PC-9 (cell line): Measurements from ENCODE around the gene CDIP1. TPM values are rescaled to one million over a fixed set of nuclear protein-coding genes. Genes with fewer than 3 reads are reported as not detected.
A peak's percentile ranks its signal among the peaks of the same experiment; 100 is the strongest.

ENCODE experiments used
- BruUV-seq: library from RNA; stranded (reverse); fragments of 400-500 nt; replicated peaks from 2 replicates; lab custom pipeline; 2021; lab: Mats Ljungman, UMichigan
- CTCF ChIA-PET: fragments of 300-600 bp; sonication (Branson Sonifier 250); formaldehyde crosslinking; loops from one replicate; lab custom pipeline; 2022; ENCODE audit warnings: antibody characterized with exemption; lab: Charles Lee
- POLR2A ChIA-PET: fragments of 300-600 bp; sonication (Branson Sonifier 250); formaldehyde crosslinking; loops from one replicate; lab custom pipeline; 2022; ENCODE audit warnings: antibody characterized with exemption; ENCODE audit not compliant: unreplicated experiment; lab: Charles Lee
- DNase-seq, 2 experiments: peaks; one replicate each; pipeline versions ENCODE4 v3.0.0 to v3.0.0-alpha.2; 2015 to 2022; ENCODE audit warnings: mixed read lengths in 1 of 2
- H2AFZ ChIP-seq: fragments of 200-600 bp; sonication (generic); 2 replicates; pipeline ENCODE4 v1.8.1; 2017; ENCODE audit warnings: antibody characterized with exemption
- H3F3A ChIP-seq: fragments of 200-600 bp; sonication (generic); 2 replicates; pipeline ENCODE4 v1.8.1; 2017; ENCODE audit warnings: antibody characterized with exemption, mild to moderate bottlenecking, low read depth; ENCODE audit not compliant: insufficient read depth
- H3K27ac ChIP-seq: fragments of 200-600 bp; sonication (generic); 2 replicates; pipeline ENCODE4 v1.6.1; 2016; ENCODE audit warnings: mixed run types
- H3K27me3 ChIP-seq: fragments of 200-600 bp; sonication (generic); 2 replicates; pipeline ENCODE4 v1.6.1; 2016; ENCODE audit warnings: low read depth, mixed run types; ENCODE audit not compliant: insufficient read depth
- H3K36me3 ChIP-seq: fragments of 200-600 bp; sonication (generic); 2 replicates; pipeline ENCODE4 v1.6.1; 2016; ENCODE audit warnings: low read depth, mixed run types
- H3K4me1 ChIP-seq: fragments of 200-600 bp; sonication (generic); replicated peaks from 2 replicates; pipeline ENCODE4 v1.6.1; 2016; ENCODE audit warnings: mixed run types; ENCODE audit not compliant: insufficient read depth
- H3K4me2 ChIP-seq: fragments of 200-600 bp; sonication (generic); 2 replicates; pipeline ENCODE4 v1.6.1; 2017; ENCODE audit warnings: mixed run types
- H3K4me3 ChIP-seq: fragments of 200-600 bp; sonication (generic); 2 replicates; pipeline ENCODE4 v1.6.1; 2016; ENCODE audit warnings: mixed run types
- H3K79me2 ChIP-seq: fragments of 200-600 bp; sonication (generic); 2 replicates; pipeline ENCODE4 v1.6.1; 2017; ENCODE audit warnings: low read depth, mixed run types
- H3K9me2 ChIP-seq: fragments of 200-600 bp; sonication (generic); 2 replicates; pipeline ENCODE4 v1.8.1; 2017; ENCODE audit warnings: mild to moderate bottlenecking; ENCODE audit not compliant: insufficient read depth
- H3K9me3 ChIP-seq: fragments of 200-600 bp; sonication (generic); 2 replicates; pipeline ENCODE4 v1.8.1; 2016; ENCODE audit warnings: low read depth; ENCODE audit not compliant: insufficient read depth
- H4K20me1 ChIP-seq: fragments of 200-600 bp; sonication (generic); 2 replicates; pipeline ENCODE4 v1.8.1; 2017; ENCODE audit not compliant: insufficient read depth
- EZH2 ChIP-seq: fragments of 200-600 bp; sonication (generic); IDR thresholded peaks from 2 replicates; pipeline ENCODE4 v1.8.0; 2017; ENCODE audit warnings: antibody characterized with exemption, low read depth
- intact Hi-C: fragments of 100-400 bp; cut with micrococcal nuclease; formaldehyde crosslinking; loops from one replicate; pipeline ENCODE4 v1.10.0; 2022; ENCODE audit not compliant: unreplicated experiment
- total RNA-seq: library from RNA; stranded (reverse); gene quantifications from 2 replicates; pipeline ENCODE4 v1.2.3, GENCODE V29; 2021
- TF ChIP-seq, protein P1 (sequence below): fragments of 200-600 bp; sonication (generic); conservative IDR thresholded peaks from 2 replicates; pipeline ENCODE4 v1.6.1; 2017; ENCODE audit warnings: mixed run types, antibody characterized with exemption, mild to moderate bottlenecking, moderate library complexity

CDIP1 gene
- total RNA-seq, 1 experiment from 2014 or later: 10.7 TPM

- no peak overlapping the region for H3K4me3 ChIP-seq
- peaks cover 33% of the 10 kb centered on the region for H3F3A ChIP-seq
- ChIA-PET CTCF (interaction anchor here (0.5 to 1.8 kb wide), 5 partner anchors 20 to 795 kb away, joined by 3 to 6 read pairs (median 3); partner anchors contain the start of gene HMOX2), POLR2A (interaction anchor here (0.7 kb wide), 1 partner anchor 211 kb away, joined by 8 read pairs; no protein-coding TSS in a partner anchor)
- BruUV-seq: no TSS peak
- H3K27ac ChIP-seq: peak overlapping the region; percentile 67
- intact Hi-C loops: loop anchor here (5.0 to 10.0 kb wide), 2 partner anchors 456 to 594 kb away; partner anchors contain the start of genes EEF2KMT and SEC14L5
- no peak overlapping the region for H2AFZ ChIP-seq
- no peaks in the 10 kb centered on the region for H3K36me3 ChIP-seq
- peaks cover 28% of the 10 kb centered on the region for H3K79me2 ChIP-seq
- no peaks in the 10 kb centered on the region for H3K27me3 ChIP-seq
- H4K20me1 ChIP-seq: peaks cover 6% of the 10 kb centered on the region; the same call in 1 of the 2 replicates
- no peak for TF ChIP-seq EZH2
- TF ChIP-seq, protein P1, sequence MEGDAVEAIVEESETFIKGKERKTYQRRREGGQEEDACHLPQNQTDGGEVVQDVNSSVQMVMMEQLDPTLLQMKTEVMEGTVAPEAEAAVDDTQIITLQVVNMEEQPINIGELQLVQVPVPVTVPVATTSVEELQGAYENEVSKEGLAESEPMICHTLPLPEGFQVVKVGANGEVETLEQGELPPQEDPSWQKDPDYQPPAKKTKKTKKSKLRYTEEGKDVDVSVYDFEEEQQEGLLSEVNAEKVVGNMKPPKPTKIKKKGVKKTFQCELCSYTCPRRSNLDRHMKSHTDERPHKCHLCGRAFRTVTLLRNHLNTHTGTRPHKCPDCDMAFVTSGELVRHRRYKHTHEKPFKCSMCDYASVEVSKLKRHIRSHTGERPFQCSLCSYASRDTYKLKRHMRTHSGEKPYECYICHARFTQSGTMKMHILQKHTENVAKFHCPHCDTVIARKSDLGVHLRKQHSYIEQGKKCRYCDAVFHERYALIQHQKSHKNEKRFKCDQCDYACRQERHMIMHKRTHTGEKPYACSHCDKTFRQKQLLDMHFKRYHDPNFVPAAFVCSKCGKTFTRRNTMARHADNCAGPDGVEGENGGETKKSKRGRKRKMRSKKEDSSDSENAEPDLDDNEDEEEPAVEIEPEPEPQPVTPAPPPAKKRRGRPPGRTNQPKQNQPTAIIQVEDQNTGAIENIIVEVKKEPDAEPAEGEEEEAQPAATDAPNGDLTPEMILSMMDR: no peak
- H3K4me2 ChIP-seq: peak overlapping the region; percentile 20; the same call in 1 of the 2 replicates
- H3K9me2 ChIP-seq: no peaks in the 10 kb centered on the region
- no peak for DNase-seq
- no peaks in the 10 kb centered on the region for H3K9me3 ChIP-seq
- H3K4me1 ChIP-seq: peaks cover 50% of the 10 kb centered on the region
Observed at GRCh38 chr16:4501071-4501478, 37.5 kb downstream of the CDIP1 start.

- CTCF ChIA-PET: interaction anchor here (1.5 to 1.8 kb wide), 2 partner anchors 24 to 116 kb away, joined by 3 to 6 read pairs; partner anchors contain the start of gene HMOX2
- TF ChIP-seq, protein P1: no peak
- no peak for TF ChIP-seq EZH2
- Histone ChIP-seq H3K9me3 (no peaks in the 10 kb centered on the region), H3K9me2 (no peaks in the 10 kb centered on the region), H3K4me2 (peak overlapping the region; percentile 39), H3K79me2 (peaks cover 35% of the 10 kb centered on the region), H4K20me1 (peaks cover 6% of the 10 kb centered on the region; the same call in 1 of the 2 replicates), H3K4me1 (peaks cover 58% of the 10 kb centered on the region), H2AFZ (no peak overlapping the region), H3F3A (peaks cover 41% of the 10 kb centered on the region), H3K27me3 (no peaks in the 10 kb centered on the region), H3K27ac (peak overlapping the region; percentile 67), H3K36me3 (no peaks in the 10 kb centered on the region), H3K4me3 (no peak overlapping the region)
- peak; percentile 56 to 83 for DNase-seq
- POLR2A ChIA-PET: interaction anchor here (0.5 to 0.7 kb wide), 5 partner anchors 24 to 389 kb away, joined by 3 to 8 read pairs (median 4); partner anchors contain the start of gene HMOX2
- intact Hi-C loops: loop anchor here (1.0 to 10.0 kb wide), 3 partner anchors 24 to 595 kb away; partner anchors contain the start of genes EEF2KMT, HMOX2 and SEC14L5
- no TSS peak for BruUV-seq
Observed at GRCh38 chr16:4500272-4500671, 38.3 kb downstream of the CDIP1 start.

- Histone ChIP-seq H3K36me3 (no peaks in the 10 kb centered on the region), H3F3A (peaks cover 52% of the 10 kb centered on the region), H3K9me3 (no peaks in the 10 kb centered on the region), H3K4me2 (peak overlapping the region; percentile 41), H3K27ac (peak overlapping the region; percentile 64), H3K4me3 (no peak overlapping the region), H4K20me1 (peaks cover 10% of the 10 kb centered on the region; the same call in 1 of the 2 replicates), H2AFZ (no peak overlapping the region), H3K27me3 (no peaks in the 10 kb centered on the region), H3K79me2 (peaks cover 35% of the 10 kb centered on the region), H3K9me2 (no peaks in the 10 kb centered on the region), H3K4me1 (peaks cover 69% of the 10 kb centered on the region)
- BruUV-seq: no TSS peak
- intact Hi-C loops: no loop called here
- TF ChIP-seq EZH2: no peak
- TF ChIP-seq, protein P1: no peak
- CTCF ChIA-PET: interaction anchor here (0.5 to 0.9 kb wide), 2 partner anchors 21 to 133 kb away, joined by 3 to 13 read pairs; no protein-coding TSS in a partner anchor
- POLR2A ChIA-PET: interaction anchor here (0.9 kb wide), 1 partner anchor 23 kb away, joined by 9 read pairs; the partner anchor contains the start of gene HMOX2
- no peak for DNase-seq
Observed at GRCh38 chr16:4499196-4499555, 39.4 kb downstream of the CDIP1 start.
